HG02610 (cell line): ENCODE results near the gene GID8.

ENCODE experiments used
- ATAC-seq: cut with Tn5 transposase; IDR thresholded peaks from one replicate; pipeline ENCODE4 v1.9.1; 2021; ENCODE audit warnings: mild to moderate bottlenecking, moderate library complexity; ENCODE audit not compliant: unreplicated experiment

The GID8 gene

DNA sequence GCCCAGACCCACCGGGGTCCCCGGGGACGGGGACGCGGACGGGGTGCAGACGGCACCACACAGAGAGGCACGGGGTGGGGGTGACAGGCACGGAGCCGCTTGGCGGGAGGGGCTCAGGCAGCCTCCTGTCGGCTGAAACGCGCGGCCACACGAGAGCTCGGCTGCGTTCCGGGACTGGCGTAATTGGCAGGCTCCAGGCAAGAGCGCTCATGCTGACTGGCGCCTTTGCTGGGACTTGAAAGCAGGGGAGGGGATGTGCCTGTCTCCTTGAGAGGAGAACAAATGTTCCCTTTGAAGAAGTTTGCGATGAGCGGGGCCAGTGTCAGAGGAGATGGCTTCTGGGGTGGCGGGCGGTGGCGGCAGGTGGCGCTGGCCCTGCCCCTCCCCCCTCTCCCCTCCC is 43.0 kb downstream of the GID8 start:
- no peak for ATAC-seq

DNA sequence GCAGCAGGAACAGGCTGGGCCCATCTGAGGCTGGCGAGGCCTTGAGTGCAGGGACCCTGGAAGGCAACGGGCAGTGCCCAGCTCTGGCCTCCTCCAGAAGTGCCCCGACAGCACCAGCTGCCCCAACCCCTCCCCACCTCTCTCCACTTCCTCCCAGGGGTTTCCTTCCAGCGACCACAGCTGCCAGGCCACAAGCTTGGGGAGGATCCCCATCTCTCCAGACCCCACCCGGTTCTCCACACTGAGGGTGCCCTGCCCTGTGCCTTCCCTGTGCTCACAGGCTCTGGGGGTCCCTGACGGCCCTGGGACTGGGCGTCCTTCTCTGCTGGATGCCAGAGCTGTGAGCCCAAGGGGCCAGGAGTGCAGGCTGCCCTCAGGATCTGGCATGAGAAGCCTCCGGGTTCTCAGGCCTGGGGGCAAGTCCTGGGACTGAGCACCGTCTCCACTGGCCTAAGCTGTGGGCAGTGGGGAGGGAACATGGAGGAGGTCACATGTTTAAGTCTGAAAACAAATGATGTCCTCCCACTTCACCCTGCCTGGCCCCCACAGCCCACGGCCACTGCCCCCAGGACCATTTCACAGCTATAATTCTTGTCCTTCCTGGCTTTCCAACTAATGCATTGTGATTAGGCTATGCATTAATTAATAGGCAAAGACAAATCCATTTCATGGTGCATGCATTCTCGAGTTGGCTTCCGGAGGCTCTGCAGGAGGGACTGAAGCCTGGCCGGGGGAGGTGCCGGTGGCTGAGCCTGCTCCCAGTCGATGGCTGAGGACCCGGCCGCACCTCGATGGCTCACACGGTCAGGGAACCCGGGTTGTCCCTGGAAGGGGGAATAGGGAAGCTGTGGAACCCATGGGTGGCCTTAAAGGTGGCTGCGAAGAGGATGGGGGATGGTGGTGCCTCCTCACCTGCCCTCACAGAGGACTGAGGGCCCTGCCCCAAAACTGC is 44.5 kb downstream of the GID8 start:
- ATAC-seq = no peak

DNA sequence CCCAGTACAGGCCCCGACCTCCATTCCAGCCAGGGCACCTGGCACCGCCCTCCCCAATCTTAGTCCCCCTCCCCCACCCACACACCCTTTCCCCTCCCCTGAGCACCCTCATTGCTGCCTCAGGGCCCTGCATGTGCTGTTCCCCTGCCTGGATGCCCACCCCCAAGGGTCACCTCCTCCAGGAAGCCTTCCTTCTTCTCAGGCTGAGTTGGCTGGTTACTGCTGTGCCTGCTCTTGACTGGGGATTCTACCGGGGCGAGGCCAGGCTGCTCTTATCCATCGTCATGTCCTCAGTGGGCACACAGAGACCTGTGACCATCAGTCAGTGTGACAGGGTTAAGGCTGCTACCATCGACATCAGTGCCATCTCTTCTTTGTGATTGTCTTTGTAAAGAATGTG is 45.3 kb downstream of the GID8 start:
- no peak for ATAC-seq

DNA sequence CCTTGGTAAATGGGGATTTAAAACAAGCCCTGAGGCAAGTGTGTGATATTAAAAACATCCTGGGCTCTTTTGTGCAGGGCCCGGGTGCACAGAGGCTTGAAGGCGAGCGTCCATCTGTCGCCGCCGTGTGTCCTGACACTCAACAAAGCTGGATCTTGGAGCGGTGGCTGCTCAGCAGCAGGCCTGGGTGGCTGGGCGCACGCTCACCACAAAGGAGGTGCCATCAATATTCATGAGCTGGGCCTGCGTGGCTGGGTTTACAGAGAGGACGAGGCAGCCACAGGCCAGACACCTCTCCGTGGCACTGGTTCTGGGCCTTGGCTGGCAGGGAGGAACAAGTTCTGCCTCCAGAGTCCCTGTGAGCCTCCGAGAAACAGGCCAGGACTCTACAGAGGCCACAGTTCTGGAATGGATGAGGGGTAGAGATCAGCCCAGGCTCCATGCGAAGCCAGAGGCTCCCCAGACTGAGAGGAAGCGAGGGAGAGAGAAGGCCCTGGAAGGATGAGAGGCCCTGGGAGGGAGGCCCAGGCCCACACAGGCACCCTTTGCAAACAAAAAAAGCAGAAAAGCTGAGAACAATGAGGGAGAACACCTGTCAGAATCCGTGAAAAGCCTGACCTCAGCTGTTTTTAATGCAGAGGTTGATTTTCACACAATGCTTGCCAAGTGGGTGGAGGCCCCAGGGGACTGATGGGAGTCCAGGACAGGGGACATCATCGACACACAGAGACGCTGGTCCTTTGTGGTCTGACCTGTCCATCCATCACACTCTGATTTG is 46.9 kb downstream of the GID8 start:
- no peak for ATAC-seq

DNA sequence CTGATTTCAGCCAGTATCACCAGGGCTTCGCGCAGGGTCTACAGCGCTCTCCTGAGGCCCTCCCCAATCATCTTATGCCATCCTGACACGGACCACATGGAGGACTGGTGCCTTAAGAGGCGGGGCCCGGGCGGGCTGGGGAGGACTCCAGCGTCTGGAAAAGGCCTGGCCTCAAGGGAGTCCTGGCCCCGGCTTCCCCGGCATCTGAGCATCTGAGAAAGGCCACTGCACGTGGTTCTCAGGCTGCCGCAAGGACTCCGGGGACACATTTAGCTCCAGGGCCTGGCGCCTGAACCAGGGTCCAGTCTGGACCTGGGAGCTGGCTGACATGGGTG is 47.5 kb downstream of the GID8 start:
- no peak for ATAC-seq

DNA sequence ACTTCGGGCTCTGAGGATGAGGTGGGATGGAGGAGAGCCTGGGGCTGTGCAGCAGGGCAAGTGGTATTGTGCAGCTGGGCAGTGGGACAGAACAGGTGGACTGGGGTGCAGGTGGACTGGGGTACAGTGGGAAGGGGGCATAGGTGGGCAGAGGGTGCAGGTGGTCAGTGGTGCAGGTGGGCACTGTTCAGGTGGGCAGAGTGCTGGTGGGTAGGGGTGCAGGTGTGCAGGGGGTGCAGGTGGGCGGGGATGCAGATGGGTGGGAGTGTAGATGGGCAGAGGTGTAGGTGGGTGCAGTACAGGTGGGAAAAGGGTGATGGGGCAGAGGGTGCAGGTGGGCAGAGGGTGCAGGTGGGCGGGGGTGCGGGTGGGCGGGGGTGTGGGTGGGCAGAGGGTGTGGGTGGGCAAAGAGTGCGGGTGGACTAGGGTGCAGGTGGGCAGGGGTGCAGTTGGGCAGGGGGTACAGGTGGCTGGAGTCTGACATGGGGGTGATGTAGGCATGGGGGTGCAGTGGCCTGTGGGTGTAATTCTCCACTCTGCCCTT is 48.4 kb downstream of the GID8 start:
- no peak for ATAC-seq

DNA sequence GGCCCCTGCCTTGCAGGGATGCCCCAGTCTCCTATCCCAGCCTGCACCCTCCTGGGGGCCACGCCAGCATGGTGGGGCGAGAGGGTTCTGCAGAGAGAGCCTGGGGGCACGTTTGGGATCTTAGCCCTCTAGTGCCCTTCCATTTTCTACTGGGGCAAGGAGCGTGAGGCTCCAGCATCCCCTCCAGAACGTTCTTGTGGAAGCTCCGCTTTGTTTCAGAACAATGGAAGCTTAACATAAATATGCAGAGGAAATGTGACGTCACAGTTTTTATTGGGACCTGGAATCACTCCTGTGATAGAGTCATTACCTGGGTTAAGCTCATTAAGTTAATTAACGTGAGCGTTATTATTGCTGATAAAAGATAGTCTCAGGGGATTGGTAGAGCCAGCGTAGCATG is 49.2 kb downstream of the GID8 start:
- ATAC-seq = no peak

DNA sequence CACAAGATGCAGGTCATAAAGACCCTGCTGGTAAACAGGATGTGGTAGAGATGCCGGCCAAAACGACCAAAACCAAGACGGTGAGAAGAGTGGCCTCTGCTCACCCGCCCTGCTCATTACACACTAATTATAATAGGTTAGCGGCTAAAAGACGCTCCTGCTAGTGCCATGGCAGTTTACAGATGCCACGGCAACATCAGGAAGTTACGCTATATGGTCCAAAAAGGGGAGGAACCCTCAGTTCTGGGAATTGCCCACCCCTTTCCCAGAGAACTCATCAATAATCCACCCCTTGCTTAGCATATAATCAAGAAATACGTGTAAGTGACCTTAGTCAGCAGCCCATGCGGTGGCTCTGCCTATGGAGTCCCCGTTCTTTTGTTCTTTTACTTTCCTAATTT is 51.3 kb downstream of the GID8 start:
- no peak for ATAC-seq

DNA sequence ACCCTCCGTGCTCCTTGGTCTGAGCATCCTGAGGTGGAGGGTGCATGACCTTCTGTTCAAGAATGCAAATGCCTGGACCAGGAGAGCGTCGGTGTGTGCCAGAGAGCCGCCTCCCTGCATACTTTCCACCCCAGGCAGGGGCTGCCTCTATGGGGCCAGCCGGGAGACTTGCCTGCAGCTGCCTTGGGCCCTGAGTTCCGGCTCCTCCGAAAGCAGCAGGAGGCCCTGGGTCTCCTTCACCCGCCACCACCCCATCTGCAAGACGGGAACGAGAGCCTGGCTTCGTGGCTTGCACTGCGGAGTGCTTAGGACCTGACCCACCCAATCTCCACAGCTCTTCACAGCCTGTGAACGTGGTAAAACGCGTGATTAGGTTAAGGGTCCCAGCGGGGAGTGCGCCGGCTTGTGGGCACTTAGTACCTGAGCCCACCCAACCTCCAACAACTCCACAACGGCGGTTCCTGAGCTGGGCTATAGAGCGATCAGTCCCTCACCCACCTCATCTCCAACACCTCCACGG is 52.4 kb downstream of the GID8 start:
- no peak for ATAC-seq

DNA sequence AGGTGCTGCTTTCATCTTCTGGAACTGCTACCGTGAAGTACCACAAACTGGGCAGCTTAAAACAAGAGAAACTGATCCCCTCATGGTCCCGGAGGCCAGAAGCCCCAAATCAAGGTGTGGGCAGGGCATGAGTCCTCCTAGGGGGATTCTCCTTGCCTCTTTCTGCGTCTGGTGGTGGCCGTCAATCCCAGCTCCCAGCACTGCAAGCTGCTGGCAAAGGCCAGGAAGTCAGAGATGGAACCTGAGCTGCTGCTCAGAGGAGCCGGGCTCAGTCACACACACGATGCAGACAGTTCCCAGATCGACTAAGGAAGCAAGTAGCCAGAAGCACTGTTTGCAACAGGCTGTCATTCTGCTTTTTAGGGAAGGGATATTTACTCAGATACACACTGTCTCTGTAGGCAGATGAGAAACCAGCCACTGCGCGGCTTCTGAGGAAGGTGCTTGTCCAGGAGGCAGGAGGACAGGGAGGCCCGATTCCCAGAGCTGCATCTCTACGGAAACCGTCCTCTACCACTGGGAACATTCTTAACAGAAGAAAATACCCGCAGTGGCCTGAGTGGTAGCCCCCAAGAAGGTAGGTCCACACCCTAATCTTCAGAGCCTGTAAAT is 53.4 kb downstream of the GID8 start:
- ATAC-seq = no peak

DNA sequence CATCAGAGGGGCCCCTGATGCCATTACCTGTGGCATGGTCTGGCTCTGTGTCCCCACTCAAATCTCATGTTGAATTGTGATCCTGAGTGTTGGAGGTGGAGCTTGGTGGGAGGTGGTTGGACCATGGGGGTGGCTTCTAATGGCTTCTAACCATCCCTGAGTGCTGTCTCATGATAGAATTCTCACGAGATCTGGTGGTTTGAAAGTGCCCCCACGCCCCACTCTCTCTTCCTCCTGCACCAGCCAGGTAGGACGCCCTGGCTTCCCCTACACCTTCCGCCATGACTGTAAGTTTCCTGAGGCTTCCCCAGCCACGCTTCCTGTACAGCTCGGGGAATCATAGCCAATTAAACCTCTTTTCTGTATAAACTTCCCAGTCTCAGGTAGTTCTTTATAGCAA is 53.9 kb downstream of the GID8 start:
- no peak for ATAC-seq

DNA sequence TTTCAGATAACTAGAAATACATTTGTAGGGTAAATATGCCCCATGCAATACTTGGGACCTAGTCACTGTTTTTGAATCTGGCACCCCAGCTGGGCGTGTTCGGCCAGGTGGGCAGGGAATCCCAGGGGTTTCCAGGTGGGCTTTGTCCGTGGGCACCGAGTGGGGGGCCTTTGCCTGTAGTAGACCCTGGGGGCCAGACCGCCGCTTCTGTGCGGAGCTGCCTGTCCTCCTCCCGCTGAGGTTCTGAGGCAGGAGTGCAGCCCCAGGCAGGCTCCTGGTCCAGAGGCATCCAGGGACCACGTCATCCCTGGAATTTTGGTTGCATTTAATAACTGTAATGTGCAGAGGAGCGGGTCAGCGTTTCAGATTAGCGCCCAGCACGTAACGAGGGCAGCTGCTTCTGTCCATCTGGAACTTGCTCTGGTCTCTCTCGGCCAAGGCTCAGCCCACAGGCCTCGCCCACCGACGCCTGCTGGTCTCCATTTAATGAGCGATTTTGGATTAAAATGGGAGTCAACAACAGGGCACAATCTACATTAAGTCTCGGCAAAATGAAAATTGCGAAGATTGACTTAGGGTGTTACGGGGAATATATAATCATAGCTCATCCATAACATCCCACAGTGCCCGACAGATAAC is 56.0 kb downstream of the GID8 start:
- ATAC-seq = no peak

DNA sequence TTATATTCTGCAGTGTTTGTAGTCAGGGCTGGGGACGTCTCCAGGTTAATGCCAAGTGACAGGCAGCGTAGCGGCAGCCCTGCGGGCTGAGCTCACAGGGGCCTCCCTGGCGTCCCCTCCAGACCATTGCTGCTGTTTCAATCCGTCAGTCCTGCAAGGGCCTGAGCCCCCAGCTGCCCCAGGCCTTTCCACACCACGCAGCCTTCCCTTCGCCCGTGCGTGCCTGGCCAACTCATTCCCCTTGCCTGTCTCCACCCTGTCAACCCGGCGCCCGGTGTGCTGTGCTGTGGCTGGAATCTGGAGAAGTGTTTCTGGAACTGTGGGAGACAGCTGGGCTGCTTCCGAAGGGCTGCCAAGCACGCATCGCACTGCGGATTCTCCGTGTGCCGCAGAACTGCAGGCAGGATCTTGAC is 56.9 kb downstream of the GID8 start:
- ATAC-seq = no peak

DNA sequence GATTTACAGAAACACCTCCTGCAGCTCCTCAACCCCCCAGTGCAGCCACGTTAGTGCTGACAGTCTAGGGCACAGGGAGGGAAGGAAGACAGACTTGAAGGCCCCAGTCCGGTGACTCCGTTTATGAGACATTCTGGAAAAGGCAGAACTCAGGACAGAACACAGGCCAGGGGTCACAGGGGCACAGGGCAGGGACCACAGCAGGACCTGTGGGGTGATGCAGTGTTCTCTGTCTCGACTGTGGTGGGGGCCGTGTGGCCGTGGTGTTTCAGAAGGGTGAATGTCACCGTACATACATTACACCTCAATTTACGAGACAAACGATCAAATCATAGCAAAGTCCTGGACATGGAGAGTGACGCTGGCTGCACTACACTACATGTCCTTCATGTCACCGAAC is 57.5 kb downstream of the GID8 start:
- no peak for ATAC-seq

DNA sequence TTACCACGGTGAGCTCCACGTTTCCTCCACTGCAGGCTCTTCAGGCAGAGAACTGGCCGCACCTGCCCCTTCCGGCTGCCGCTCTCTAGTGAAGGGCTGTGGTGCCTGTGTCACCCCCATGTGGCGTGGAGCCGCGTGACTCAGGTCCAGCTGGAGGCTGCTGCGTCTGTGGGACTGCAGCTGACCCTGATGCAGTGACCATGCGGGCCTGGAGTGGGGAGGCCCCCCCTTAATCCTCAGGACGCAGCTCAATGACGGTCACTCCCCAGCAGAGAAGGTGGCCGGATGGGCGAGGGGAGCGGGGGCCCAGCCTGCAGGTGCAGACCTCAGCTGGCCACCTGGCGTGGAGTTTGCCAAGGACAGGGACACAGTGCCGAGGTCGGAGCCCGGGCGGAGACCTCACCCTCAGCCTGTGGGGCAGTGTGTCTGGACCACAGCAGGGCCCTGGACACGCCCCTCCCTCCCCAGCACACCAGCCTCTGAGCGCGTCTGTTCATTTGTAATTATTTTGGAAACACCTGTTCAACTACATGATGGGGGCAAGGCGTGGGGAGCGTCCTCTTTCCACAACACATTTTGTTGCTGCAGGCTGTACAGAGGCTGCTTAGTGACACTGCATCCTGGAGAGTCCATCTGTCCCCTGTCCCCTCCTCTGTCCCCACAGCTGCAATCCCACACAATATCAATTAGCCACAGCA is 58.1 kb downstream of the GID8 start:
- no peak for ATAC-seq

DNA sequence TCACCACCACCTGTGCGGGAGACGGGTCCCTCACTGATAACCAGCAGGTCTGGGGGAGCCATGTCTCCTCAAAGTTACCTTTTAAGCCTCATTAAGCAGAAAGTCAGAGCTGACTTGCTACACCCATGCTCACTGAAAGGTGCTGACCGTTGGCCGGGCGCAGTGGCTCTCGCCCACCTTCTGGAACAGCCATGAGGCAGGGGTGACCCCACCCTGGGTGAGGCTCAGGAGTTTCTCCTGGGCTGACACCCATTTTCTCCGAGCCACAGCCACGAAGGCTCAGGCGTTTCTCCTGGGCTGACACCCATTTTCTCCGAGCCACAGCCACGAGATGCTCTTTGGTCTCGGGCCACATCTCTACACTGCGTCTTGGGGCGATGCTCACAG is 58.6 kb downstream of the GID8 start:
- no peak for ATAC-seq

DNA sequence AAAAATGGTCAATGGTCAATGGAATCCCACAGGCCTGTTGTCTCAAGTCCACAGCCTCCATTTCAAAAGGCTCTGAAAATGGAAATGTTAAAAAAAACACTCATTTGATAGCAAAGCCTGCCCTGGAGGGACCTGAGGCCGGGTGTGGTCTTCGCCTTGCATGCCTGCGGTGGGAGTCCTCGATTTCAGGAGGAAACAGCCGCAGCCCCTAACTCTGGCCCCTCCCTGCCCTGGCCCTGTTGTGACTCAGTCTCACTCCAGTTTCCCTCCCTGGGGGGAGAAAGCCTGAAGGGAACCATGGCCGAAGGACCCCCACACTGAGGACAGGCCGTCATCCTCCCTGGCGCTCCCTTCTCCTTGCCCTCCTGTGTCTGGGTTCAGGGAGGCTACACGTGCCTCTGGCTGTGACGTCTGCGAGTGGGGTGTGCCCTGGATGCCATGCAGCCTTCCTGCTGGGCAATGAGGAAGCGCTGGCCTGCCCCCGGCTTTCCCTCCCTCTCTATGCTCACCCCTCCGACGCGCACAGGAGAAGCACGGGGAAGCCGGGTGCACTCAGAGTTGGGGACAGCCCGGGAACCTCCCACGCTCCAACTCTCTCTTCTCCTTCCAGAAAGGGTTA is 59.6 kb downstream of the GID8 start:
- no peak for ATAC-seq
